ENCODE results near the gene NAALAD2.
"Not testable (repeated sequence)": the region's sequence is repeated elsewhere in the genome, so short reads cannot be mapped to it uniquely, and the experiment has no call there.

Gene NAALAD2

DNA sequence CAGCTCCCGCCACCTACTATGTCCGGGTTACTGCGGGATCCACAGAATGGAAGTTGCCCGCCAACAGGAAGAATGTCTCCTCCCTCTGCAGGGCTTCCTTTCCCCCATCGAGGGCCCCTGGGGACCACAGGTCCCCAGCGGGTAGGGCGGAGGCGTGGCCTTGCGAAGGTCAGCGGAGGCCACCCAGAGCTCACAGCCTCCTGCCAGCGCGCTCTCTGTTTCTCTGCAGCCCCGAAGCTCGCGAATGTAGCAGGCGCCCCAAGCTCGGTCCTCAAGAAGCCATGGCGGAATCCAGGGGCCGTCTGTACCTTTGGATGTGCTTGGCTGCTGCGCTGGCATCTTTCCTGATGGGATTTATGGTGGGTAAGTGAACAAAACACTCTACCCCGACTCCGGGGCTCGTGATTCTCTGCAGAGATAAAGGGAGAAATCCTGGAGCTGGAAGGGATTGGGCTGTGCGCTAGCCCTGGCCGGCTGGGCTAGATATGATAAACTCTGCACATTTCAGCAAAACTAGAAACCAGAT is at the start of gene NAALAD2:
Gene NAALAD2 (plus strand): TSS at position 186 of the 526 bp plus-strand sequence. CDS start 96 bp downstream, at position 282.
- peak; percentile 51 for DNase-seq (ENCODE audit: low spot score)

DNA sequence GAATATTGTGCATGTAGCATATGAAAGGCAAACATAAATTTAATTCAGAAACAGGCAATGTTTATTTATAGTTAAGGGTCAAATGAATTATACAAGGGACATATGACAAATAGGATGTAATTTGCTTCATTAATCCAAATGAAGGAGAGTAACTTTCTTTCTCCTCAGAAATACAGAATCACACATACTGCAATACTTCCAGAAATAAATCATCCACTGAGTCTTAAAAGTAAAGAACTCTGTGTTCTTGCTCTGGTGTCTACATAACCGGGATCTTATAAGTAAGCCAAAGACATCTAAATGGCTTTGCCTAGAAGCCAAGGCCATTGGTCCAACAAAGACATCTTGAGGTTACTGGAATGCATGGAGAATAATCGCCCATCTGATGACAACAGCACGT is 48.8 kb upstream of the NAALAD2 start, which contains the start of gene UBTFL1:
Gene UBTFL1 (plus strand): TSS at position 301 of the 400 bp plus-strand sequence. CDS start 0 bp downstream, at position 301.
- DNase-seq (ENCODE audit: low spot score), result not testable (repeated sequence)

DNA sequence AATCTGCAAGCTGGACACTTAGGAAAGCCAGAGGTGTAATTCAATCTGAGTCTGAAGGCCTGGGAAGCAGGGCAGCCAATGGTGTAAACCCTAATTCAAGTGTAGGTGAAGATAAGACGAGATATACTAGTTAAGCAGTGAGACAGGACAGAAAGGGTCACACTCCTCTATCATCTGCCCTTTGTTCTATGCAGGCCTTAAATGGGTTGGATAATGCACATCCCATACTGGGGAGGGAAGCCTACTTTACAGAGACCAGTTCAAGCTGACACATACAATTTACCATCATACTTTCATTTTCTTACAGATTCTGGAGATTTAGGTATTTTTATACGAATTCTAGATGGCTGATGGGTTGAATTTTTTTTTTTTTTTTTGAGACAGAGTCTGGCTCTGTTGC is 45.7 kb upstream of the NAALAD2 start:
- DNase-seq (ENCODE audit: low spot score), result not testable (repeated sequence)

GRCh38 chr11:90095230-90095924 is 39.1 kb upstream of the NAALAD2 start:
- not testable (repeated sequence) for DNase-seq (ENCODE audit: low spot score)

DNA sequence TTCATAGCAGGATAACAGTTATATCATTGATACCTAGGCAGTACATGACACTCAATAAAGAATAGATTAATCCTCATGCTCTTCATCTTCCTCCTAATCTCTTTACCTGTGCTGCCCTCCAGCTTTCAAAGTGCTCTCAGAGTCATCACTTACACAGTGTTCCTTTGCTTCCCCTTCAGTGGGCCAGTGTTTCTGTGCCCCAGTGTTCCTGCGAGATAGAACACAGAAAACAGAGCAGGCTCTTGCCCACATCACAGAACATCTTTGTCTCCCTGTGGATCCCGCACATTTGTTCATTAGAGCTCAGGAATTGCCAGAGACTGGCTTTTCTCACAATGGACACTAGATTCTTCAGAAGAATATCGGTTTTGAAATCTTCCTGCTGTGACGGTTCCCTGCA is 36.2 kb upstream of the NAALAD2 start:
- DNase-seq (ENCODE audit: low spot score), result not testable (repeated sequence)

DNA sequence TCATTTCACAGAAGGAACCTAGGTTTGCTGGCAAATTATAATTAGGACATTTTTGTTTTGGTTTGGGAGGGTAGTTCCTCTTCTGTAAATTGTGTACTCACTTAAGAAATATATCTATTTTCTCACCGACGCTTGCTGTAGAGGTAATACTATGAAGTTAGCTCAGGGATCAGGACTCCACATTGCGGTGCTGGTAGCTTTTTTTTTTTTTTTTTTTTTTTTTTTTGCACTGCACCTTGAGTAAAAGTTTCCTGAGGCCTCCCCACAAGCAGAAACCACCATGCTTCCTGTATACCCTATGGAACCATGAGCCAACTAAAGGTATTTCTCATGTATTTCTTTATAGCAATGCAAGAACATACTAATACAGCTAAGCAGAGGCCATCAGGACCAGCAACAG is 34.0 kb upstream of the NAALAD2 start:
- DNase-seq (ENCODE audit: low spot score), result no peak

DNA sequence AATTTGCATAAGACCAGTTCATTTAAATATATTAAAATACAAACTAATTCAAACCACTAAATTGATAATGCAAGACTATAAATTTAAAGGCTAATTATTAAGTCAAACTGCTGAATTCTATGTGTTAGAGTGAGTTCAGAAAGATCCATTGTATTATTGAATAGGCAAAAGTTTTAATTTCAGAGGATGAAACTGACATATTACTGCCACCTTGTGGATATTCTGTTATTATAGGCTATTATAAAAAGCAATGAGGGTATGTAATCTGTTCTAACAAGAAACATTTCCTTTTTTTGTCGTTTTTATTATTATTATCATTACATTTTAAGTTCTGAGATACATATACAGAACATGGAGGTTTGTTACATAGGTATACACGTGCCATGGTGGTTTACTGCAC is 20.9 kb upstream of the NAALAD2 start:
- DNase-seq (ENCODE audit: low spot score), result peak; percentile 17

DNA sequence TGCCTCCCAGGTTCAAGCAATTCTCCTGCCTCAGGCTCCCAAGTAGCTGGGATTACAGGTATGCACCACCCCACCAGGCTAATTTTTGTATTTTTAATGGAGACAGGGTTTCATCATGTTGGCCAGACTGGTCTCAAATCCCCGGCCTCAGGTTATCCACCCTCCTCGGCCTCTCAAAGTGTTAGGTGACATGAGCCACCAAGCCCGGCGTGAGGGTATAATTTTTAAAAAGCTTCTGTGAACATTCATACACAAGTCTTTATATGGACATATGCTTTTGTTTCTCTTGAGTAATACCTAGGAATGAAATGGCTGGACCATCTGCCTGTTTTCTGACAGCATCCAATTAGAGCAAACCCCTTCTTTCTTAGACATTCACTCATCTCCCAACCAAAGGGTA is 14.3 kb upstream of the NAALAD2 start:
- DNase-seq (ENCODE audit: low spot score), result no peak

DNA sequence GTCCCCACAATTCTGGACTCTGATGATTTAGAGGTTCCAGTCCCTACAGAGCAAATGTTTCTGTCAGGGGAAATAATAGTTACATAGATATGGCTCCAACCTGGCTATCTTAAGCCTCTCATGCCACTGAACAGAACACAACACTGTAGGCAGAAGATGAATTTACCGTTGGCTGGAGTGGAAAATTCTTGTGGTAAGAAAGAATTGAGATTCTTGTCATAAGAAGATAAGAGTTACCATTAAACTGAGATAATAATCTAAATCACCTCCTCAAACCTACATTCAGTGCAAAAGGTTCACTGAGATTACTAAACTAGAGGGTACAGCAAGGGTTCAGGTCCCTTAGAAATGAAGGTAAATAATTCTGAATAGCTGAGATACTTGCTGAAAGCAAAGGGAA is 10.1 kb upstream of the NAALAD2 start:
- DNase-seq (ENCODE audit: low spot score), result no peak

GRCh38 chr11:90124946-90125345 is 9.5 kb upstream of the NAALAD2 start:
- no peak for DNase-seq (ENCODE audit: low spot score)

- DNase-seq (ENCODE audit: low spot score), result no peak
These were observed 644 bp upstream of the NAALAD2 start for GRCh38 chr11:90133560-90134477.

GRCh38 chr11:90135016-90135415 is 553 bp downstream of the NAALAD2 start:
- no peak for DNase-seq (ENCODE audit: low spot score)

- DNase-seq (ENCODE audit: low spot score), result no peak
These were observed 14.4 kb downstream of the NAALAD2 start for GRCh38 chr11:90148900-90149299.

GRCh38 chr11:90166982-90167573 is 32.6 kb downstream of the NAALAD2 start:
- DNase-seq (ENCODE audit: low spot score), result not testable (repeated sequence)

DNA sequence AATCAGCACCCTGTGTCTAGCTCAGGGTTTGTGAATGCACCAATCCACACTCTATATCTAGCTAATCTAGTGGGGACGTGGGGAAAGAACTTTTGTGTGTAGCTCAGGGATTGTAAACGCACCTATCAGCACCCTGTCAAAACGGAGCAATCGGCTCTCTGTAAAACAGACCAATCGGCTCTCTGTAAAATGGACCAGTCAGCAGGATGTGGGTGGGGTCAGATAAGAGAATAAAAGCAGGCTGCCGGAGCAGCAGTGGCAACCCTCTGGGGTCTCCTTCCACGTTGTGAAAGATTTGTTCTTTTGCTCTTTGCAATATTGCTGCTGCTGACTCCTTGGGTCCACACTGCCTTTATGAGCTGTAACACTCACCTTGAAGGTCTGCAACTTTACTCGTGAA is 33.2 kb downstream of the NAALAD2 start:
- DNase-seq (ENCODE audit: low spot score), result not testable (repeated sequence)

DNA sequence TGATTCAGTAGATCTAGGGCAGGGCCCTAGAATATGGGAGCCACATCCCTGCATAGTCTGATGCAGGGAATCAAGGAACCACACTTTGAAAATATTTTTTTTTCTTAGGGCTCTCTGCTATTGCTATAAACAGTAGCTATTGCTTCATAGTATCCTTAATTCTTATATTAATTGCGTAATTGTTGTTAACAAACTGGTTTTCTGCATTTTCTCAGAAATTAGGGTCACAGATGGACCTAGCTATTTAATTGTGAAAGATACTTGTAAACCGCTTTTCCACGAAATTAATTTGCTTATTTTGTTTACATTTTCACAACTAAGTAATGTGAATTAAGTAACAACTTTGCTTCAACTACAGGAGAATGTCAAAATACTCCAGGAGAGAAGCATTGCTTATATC is 34.1 kb downstream of the NAALAD2 start:
- DNase-seq (ENCODE audit: low spot score), result no peak

GRCh38 chr11:90171359-90171758 is 36.9 kb downstream of the NAALAD2 start:
- DNase-seq (ENCODE audit: low spot score), result peak; percentile 1

GRCh38 chr11:90176069-90176468 is 41.6 kb downstream of the NAALAD2 start:
- DNase-seq (ENCODE audit: low spot score), result no peak

- peak; percentile 3 for DNase-seq (ENCODE audit: low spot score)
These were observed 44.3 kb downstream of the NAALAD2 start for GRCh38 chr11:90178751-90179150.

GRCh38 chr11:90179923-90180322 is 45.5 kb downstream of the NAALAD2 start:
- DNase-seq (ENCODE audit: low spot score), result no peak

- no peak for DNase-seq (ENCODE audit: low spot score)
These were observed 53.4 kb downstream of the NAALAD2 start for GRCh38 chr11:90187839-90188238.

DNA sequence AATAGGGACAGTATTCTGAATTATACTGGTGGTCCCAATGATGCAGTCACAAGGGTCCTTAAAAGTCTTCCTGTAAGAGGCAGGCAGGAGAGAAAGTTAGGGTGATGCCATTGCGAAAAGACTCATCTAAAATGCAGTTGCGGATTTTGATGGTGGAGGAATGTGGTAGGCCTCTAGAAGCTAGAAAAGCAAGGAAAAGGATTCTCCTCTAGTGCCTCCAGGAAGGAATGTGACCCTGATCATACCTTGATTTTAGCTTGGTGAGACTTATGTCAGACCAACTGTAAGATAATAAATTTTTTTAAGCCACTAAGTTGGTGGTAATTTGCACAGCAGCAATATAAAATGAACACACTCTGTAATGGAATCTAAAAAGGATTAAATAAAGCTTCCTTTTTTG is 54.5 kb downstream of the NAALAD2 start:
- no peak for DNase-seq (ENCODE audit: low spot score)
